Spleen (tissue), 11 donors: ENCODE data around the gene TBCE. TPM values are rescaled to one million over a fixed set of nuclear protein-coding genes. Genes with fewer than 3 reads are reported as not detected.

Experiments used
- DNase-seq: peaks from one replicate; pipeline ENCODE4 v3.0.0-alpha.2; 2020
- H3K27ac ChIP-seq, 8 donors: fragments of 200-600 bp; sonication (generic) in 7 of 8; 1 replicate in 4 of 8; 2 replicates in 4 of 8; pipeline versions ENCODE4 v1.5.0 to v1.8.0; 2016 to 2021; ENCODE audit warnings: inconsistent platforms in 4 of 8, mild to moderate bottlenecking in 4 of 8, moderate library complexity in 1 of 8
- H3K27me3 ChIP-seq, 7 donors: fragments of 200-600 bp; sonication (generic) in 6 of 7; replicated peaks in 1 of 7; 1 replicate in 4 of 7; 2 replicates in 3 of 7; pipeline versions ENCODE4 v1.5.0 to v1.8.0; 2016 to 2021; ENCODE audit warnings: inconsistent platforms in 3 of 7, mild to moderate bottlenecking in 1 of 7
- H3K36me3 ChIP-seq, 6 donors: fragments of 200-600 bp; sonication (generic) in 5 of 6; 1 replicate in 4 of 6; 2 replicates in 2 of 6; pipeline versions ENCODE4 v1.5.0 to v1.8.0; 2016 to 2021; ENCODE audit warnings: inconsistent platforms in 2 of 6
- H3K4me1 ChIP-seq, 6 donors: fragments of 200-600 bp; sonication (generic) in 5 of 6; 1 replicate in 3 of 6; 2 replicates in 3 of 6; pipeline versions ENCODE4 v1.5.0 to v1.8.0; 2016 to 2021; ENCODE audit warnings: inconsistent platforms in 3 of 6
- H3K4me3 ChIP-seq, 8 donors: fragments of 200-600 bp; sonication (generic) in 7 of 8; 1 replicate in 4 of 8; 2 replicates in 4 of 8; pipeline versions ENCODE4 v1.5.0 to v1.8.0; 2016 to 2021; ENCODE audit warnings: inconsistent platforms in 4 of 8, mild to moderate bottlenecking in 4 of 8, moderate library complexity in 2 of 8
- H3K9me3 ChIP-seq, 8 donors: fragments of 200-600 bp; sonication (generic) in 7 of 8; 1 replicate in 4 of 8; 2 replicates in 4 of 8; pipeline versions ENCODE4 v1.5.0 to v1.8.0; 2016 to 2021; ENCODE audit warnings: inconsistent platforms in 4 of 8
- CTCF ChIP-seq, 11 experiments: fragments of 200-600 bp in 7 of 11; fragments of 450-650 bp in 4 of 11; sonication (generic) in 4 of 11; IDR thresholded peaks in 8 of 11; conservative IDR thresholded peaks in 3 of 11; 1 replicate in 7 of 11; 2 replicates in 4 of 11; pipeline versions ENCODE4 v1.4.0 to v1.8.0; 2016 to 2021; ENCODE audit warnings: antibody characterized with exemption in 11 of 11, inconsistent platforms in 4 of 11, mild to moderate bottlenecking in 1 of 11
- POLR2A ChIP-seq, 3 donors: fragments of 450-650 bp; IDR thresholded peaks; one replicate each; pipeline ENCODE4 v1.5.1; 2017; ENCODE audit warnings: antibody characterized with exemption in 3 of 3, mild to moderate bottlenecking in 1 of 3
- POLR2AphosphoS5 ChIP-seq, 3 donors: sonication (generic); formaldehyde crosslinking; IDR thresholded peaks; one replicate each; pipeline ENCODE4 v1.5.1; 2017; ENCODE audit warnings: antibody characterized with exemption in 3 of 3
- WGBS, 5 donors: extraction: QIAGEN DNeasy Blood & Tissue Kit in 3 of 5; methylation state at CpG; one replicate each; pipeline versions ENCODE4 v1.1.5 to v1.1.7; 2013 to 2018; 5-methylcytosine and 5-hydroxymethylcytosine counted together
- intact Hi-C: fragments of 100-400 bp; cut with DNase I; formaldehyde crosslinking; loops from one replicate; pipeline ENCODE4 v1.15.0; 2023; ENCODE audit warnings: low total_unique reads
- polyA plus RNA-seq, 3 donors: library from polyadenylated mRNA; stranded (reverse); fragments of 200-250 nt; gene quantifications; one replicate each; pipeline ENCODE4 v1.2.1, GENCODE V29; 2013
- total RNA-seq, 7 donors: library from RNA; depleted of rRNA in 3 of 7; stranded (reverse); fragments of >200 nt in 3 of 7; fragmentation: NEBNext Ultra II Directional in 4 of 7; extraction: Animal tissue kit (Norgen Biotek cat#: 25700) in 4 of 7; gene quantifications; one replicate each; pipeline versions ENCODE4 v1.1.0 to v1.2.1, GENCODE V29; 2016 to 2021
- donor health status: healthy with polysubstance abuse.
- donor health status: DM: no; HTN: no; CAD: no; lungs with moderate emphysema.
- donor health status: DM: no; HTN: no; CAD: no.
- donor health status: Bipolar disorder and iron deficiency.
- donor health status: healthy.
- donor health status: DM: no; HTN: no; CAD: no.
- donor health status: DM: yes; HTN: yes; CAD: no.

Gene TBCE
- total and polyA plus RNA-seq, 10 donors: 13.6 to 30.0 (median 18.2) TPM

GRCh38 chr1:235408503-235408960 is 41.3 kb downstream of the TBCE start:
- no peak for TF ChIP-seq POLR2A (IDR thresholded peaks at IDR 0.05)
- 72 to 93% (median 91%) methylated on average over 3 of the region's 3 CpGs for WGBS, 5 donors
- Histone ChIP-seq H3K9me3 (no peaks in the 10 kb centered on the region), H3K4me1 (peaks cover 0 to 8% (median 0%) of the 10 kb centered on the region in 6 donors), H3K36me3 (peaks cover 0 to 20% (median 0%) of the 10 kb centered on the region in 6 donors), H3K4me3 (no peak overlapping the region), H3K27ac (no peak overlapping the region), H3K27me3 (no peaks in the 10 kb centered on the region)
- DNase-seq: no peak
- intact Hi-C loops: no loop called here

DNA sequence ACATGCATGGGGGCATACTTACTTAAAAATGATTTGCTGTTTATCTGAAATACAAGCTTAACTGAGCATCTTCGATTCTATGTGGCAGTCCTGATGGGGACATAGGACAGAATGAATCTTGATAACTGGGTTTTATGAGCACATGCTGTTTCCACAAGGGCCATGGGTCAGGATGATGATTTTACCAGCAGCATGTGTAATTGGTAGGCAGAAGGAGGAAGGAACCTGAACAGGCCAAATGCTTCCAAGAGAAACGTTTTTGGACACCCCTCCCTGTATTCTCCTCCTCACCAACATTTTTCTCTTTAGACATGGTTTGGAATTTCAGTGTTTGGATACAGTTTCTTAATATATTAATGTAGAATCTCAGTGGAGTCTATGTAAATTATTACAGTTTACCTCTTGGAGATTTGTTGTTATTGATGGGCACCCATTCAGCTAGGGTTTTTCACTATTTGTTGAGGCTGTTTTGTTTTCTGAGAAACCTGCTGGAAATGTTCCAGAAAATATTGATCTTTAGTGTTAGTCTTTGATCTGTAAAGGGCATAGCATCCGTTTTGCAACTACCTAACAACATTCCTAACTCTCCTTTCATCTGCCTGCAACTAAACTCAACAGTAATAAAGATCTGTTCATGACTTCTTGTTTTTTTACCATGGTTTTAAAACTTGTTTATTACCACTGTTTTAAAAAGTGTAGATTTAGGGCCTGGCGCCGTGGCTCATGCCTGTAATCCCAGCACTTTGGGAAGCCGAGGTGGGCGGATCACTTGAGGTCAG is 42.0 kb downstream of the TBCE start:
- Histone ChIP-seq H3K4me3 (no peak overlapping the region), H3K9me3 (no peaks in the 10 kb centered on the region), H3K27me3 (no peaks in the 10 kb centered on the region), H3K36me3 (peaks cover 0 to 13% (median 0%) of the 10 kb centered on the region in 6 donors), H3K27ac (no peak overlapping the region), H3K4me1 (peaks cover 0 to 8% (median 0%) of the 10 kb centered on the region in 6 donors)
- DNase-seq: no peak
- WGBS, 5 donors: 82 to 88% (median 86%) methylated on average over 7 of the region's 7 CpGs
- intact Hi-C loops: no loop called here
- TF ChIP-seq POLR2A (IDR thresholded peaks at IDR 0.05): no peak
- TF ChIP-seq CTCF (IDR thresholded peaks at IDR 0.05 in 8 of 11, conservative IDR thresholded peaks at IDR 0.05 in 3 of 11): no peak
- TF ChIP-seq POLR2AphosphoS5 (IDR thresholded peaks at IDR 0.05): no peak

- no peaks in the 10 kb centered on the region for H3K9me3 ChIP-seq
- H3K4me1 ChIP-seq: peaks cover 0 to 14% (median 0%) of the 10 kb centered on the region in 6 donors
- intact Hi-C loops: no loop called here
- no peak for TF ChIP-seq POLR2A (IDR thresholded peaks at IDR 0.05)
- TF ChIP-seq CTCF (IDR thresholded peaks at IDR 0.05 in 8 of 11, conservative IDR thresholded peaks at IDR 0.05 in 3 of 11): no peak
- TF ChIP-seq POLR2AphosphoS5 (IDR thresholded peaks at IDR 0.05): no peak
- no peak overlapping the region for H3K4me3 ChIP-seq
- H3K27me3 ChIP-seq: no peaks in the 10 kb centered on the region
- DNase-seq: no peak
- WGBS, 5 donors: 90 to 92% (median 91%) methylated on average over 5 of the region's 5 CpGs
- peaks cover 0 to 19% (median 2%) of the 10 kb centered on the region in 6 donors for H3K36me3 ChIP-seq
- no peak overlapping the region for H3K27ac ChIP-seq
Measured at GRCh38 chr1:235410467-235410866, 43.2 kb downstream of the TBCE start.

DNA sequence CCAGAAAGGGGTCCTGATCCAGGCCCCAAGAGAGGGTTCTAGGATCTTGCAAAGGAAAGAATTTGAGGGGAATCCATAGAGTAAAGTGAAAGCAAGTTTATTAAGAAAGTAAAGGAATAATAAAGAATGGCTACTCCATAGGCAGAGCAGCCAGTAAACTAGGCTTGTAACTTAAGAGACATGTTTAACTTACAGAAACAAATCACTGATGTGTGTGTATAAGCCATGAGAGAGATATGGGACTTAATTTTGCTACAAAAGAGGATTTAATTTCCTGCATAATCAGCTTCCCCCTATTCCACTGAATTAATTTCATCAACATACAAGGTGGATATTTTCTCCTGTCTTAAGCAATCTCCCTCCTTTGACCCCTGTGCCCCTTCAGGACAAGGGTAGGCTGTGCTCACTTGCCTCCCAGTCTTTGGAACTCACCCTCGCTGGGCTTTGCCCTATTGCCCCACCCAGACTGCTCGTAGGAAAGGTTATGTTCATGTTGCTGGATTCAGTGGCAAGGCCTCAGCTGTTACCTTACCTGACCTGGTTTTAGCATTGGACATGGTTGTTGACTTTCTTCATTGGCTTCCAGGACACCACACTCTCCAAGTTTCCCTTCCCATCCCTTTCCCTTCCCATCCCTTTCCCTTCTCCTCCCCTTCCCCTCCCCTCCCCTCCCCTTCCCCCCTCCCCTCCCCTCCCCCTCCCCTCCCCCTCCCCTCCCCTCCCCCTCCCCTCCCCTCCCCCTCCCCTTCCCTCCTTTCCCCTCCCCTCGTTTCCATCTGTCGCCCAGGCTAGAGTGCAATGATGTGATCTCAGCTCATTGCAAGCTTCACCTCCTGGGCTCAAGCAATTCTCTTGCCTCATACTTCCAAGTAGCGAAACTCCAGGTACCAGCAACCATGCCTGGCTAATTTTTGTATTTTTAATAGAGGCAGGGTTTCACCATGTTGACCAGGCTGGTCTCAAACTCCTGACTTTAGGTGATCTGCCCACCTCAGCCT is 44.6 kb downstream of the TBCE start:
- peaks cover 0 to 14% (median 2%) of the 10 kb centered on the region in 6 donors for H3K36me3 ChIP-seq
- TF ChIP-seq CTCF (IDR thresholded peaks at IDR 0.05 in 8 of 11, conservative IDR thresholded peaks at IDR 0.05 in 3 of 11): no peak
- no peak for TF ChIP-seq POLR2A (IDR thresholded peaks at IDR 0.05)
- TF ChIP-seq POLR2AphosphoS5 (IDR thresholded peaks at IDR 0.05): no peak
- no peak for DNase-seq
- H3K4me3 ChIP-seq: no peak overlapping the region
- no peaks in the 10 kb centered on the region for H3K27me3 ChIP-seq
- H3K4me1 ChIP-seq: peaks cover 0 to 20% (median 1%) of the 10 kb centered on the region in 6 donors
- intact Hi-C loops: no loop called here
- H3K9me3 ChIP-seq: no peaks in the 10 kb centered on the region
- no peak overlapping the region for H3K27ac ChIP-seq
- 71 to 83% (median 77%) methylated on average over 3 to 4 of the region's 5 CpGs for WGBS, 5 donors
